Measurements from ENCODE around the gene TMEM92.

The TMEM92 gene

DNA sequence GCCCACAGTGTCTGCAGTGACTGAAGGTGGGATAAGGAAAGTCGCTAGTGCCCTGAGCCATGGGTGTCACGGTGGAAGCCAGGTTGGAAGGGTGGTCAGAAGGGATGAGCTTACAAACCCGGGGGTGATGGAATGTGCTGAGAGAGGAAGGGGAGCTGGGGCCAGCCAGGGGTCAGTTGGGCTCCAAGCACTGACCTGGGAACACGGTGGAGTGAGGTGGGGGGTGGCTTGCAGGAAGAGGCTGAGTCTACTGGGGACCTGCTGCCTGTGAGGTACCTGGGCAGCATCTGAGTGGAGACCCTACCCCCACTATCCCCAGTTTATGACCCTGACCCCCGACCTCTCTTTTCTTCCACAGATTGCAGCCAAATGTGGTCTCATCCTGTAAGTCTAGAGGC lies 3.1 kb downstream of the TMEM92 start:
- H3K27ac ChIP-seq: no peak overlapping the region
- H3K36me3 ChIP-seq (replicated peaks): peaks cover 8% of the 10 kb centered on the region
- H3K27me3 ChIP-seq (replicated peaks): no peaks in the 10 kb centered on the region
- no peak overlapping the region for H3K4me3 ChIP-seq (ENCODE audit: low read depth, low read length)
- no peak for TF ChIP-seq CTCF (IDR thresholded peaks at IDR 0.05; ENCODE audit: low read depth, low read length, missing control alignments)
- in situ Hi-C loops (cut with HindIII; ENCODE audit: low pct_ligation_motif_present, low sequenced_read_pairs): no loop called here
- DNase-seq: no peak

DNA sequence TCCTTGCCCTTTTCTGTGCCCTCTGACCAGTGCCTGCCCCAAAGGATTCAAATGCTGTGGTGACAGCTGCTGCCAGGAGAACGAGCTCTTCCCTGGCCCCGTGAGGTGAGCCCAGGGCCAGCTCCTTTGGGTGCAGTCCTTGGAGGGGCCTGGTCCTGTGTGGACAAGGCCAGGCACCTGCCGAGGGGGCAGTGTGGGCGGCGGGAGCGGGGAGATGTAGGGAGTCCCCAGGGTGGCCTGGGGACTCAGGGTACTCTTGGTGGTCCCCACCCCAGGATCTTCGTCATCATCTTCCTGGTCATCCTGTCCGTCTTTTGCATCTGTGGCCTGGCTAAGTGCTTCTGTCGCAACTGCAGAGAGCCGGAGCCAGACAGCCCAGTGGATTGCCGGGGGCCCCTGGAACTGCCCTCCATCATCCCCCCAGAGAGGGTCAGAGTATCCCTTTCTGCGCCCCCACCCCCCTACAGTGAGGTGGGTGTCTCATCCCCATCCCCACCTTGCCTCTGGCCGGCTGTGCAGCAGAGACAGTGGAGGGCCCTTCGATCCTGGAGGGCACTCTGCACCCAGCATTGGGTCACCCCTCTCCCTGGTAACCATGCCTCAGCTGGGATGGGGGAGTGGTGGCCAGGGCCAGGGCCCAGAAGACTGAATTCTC lies 4.4 kb downstream of the TMEM92 start:
- no peak for TF ChIP-seq CTCF (IDR thresholded peaks at IDR 0.05; ENCODE audit: low read depth, low read length, missing control alignments)
- DNase-seq: no peak
- Histone ChIP-seq H3K27ac (no peak overlapping the region), H3K27me3 (replicated peaks) (no peaks in the 10 kb centered on the region), H3K36me3 (replicated peaks) (peaks cover 9% of the 10 kb centered on the region), H3K4me3 (ENCODE audit: low read depth, low read length) (no peak overlapping the region)
- in situ Hi-C loops (cut with HindIII; ENCODE audit: low pct_ligation_motif_present, low sequenced_read_pairs): no loop called here

GRCh38 chr17:50279181-50279526 lies 4.9 kb downstream of the TMEM92 start:
- H3K36me3 ChIP-seq (replicated peaks): peaks cover 11% of the 10 kb centered on the region
- no peak for TF ChIP-seq CTCF (IDR thresholded peaks at IDR 0.05; ENCODE audit: low read depth, low read length, missing control alignments)
- in situ Hi-C loops (cut with HindIII; ENCODE audit: low pct_ligation_motif_present, low sequenced_read_pairs): no loop called here
- no peak overlapping the region for H3K27ac ChIP-seq
- no peak overlapping the region for H3K4me3 ChIP-seq (ENCODE audit: low read depth, low read length)
- DNase-seq: no peak
- H3K27me3 ChIP-seq (replicated peaks): no peaks in the 10 kb centered on the region

- H3K27ac ChIP-seq: no peak overlapping the region
Observed at GRCh38 chr17:50279639-50280038, 5.4 kb downstream of the TMEM92 start.

GRCh38 chr17:50280068-50280467 lies 5.8 kb downstream of the TMEM92 start:
- peaks cover 11% of the 10 kb centered on the region for H3K36me3 ChIP-seq (replicated peaks)
- TF ChIP-seq CTCF (IDR thresholded peaks at IDR 0.05; ENCODE audit: low read depth, low read length, missing control alignments): no peak
- no peak for DNase-seq
- no peaks in the 10 kb centered on the region for H3K27me3 ChIP-seq (replicated peaks)
- H3K4me3 ChIP-seq (ENCODE audit: low read depth, low read length): no peak overlapping the region
- in situ Hi-C loops (cut with HindIII; ENCODE audit: low pct_ligation_motif_present, low sequenced_read_pairs): no loop called here
- H3K27ac ChIP-seq: no peak overlapping the region

More at GRCh38 chr17:50279639-50280038, 5.4 kb downstream of the TMEM92 start:
- H3K36me3 ChIP-seq (replicated peaks): peaks cover 11% of the 10 kb centered on the region
- no peak overlapping the region for H3K4me3 ChIP-seq (ENCODE audit: low read depth, low read length)
- no peak for DNase-seq
- H3K27me3 ChIP-seq (replicated peaks): no peaks in the 10 kb centered on the region
- in situ Hi-C loops (cut with HindIII; ENCODE audit: low pct_ligation_motif_present, low sequenced_read_pairs): no loop called here
- TF ChIP-seq CTCF (IDR thresholded peaks at IDR 0.05; ENCODE audit: low read depth, low read length, missing control alignments): no peak

- H3K4me3 ChIP-seq (ENCODE audit: low read depth, low read length): no peak overlapping the region
- TF ChIP-seq CTCF (IDR thresholded peaks at IDR 0.05; ENCODE audit: low read depth, low read length, missing control alignments): no peak
- no peak overlapping the region for H3K27ac ChIP-seq
- no peak for DNase-seq
- no peaks in the 10 kb centered on the region for H3K27me3 ChIP-seq (replicated peaks)
- H3K36me3 ChIP-seq (replicated peaks): peaks cover 11% of the 10 kb centered on the region
- in situ Hi-C loops (cut with HindIII; ENCODE audit: low pct_ligation_motif_present, low sequenced_read_pairs): no loop called here
Observed at GRCh38 chr17:50280801-50281441, 6.7 kb downstream of the TMEM92 start.

Data from brain microvascular endothelial cell (primary cell).